NCI-H748 treated with DMSO at 0.1 percent for 48 hours (cell line): ENCODE data around the gene RALBP1.

Experiments
- DNase-seq: peaks from one replicate; lab custom pipeline; 2025; lab: John Stamatoyannopoulos, UW

Gene RALBP1

DNA sequence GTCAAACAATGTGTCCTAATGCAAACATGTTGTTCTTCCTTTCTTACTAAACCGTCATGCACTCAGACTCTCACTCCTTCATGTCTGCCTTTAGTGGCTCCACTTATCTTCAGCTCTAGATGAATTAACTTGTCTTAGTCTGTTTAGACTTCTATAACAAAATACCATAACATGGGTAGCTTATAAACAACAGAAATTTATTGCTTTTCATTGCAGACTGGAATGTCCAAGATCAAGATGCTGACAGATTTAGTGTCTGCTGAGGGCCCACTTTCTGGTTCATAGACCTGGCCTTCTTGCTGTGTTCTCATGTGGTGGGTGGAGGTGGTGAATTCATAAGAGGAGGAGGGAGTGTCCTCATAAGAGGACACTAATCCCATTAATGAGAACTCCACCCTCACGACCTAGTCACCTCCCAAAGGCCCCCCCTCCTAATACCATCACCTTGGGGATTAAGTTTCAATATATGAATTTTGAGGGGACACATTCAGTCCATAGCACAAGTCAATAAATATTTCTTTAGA lies 32.3 kb downstream of the RALBP1 start:
- DNase-seq, result no peak

DNA sequence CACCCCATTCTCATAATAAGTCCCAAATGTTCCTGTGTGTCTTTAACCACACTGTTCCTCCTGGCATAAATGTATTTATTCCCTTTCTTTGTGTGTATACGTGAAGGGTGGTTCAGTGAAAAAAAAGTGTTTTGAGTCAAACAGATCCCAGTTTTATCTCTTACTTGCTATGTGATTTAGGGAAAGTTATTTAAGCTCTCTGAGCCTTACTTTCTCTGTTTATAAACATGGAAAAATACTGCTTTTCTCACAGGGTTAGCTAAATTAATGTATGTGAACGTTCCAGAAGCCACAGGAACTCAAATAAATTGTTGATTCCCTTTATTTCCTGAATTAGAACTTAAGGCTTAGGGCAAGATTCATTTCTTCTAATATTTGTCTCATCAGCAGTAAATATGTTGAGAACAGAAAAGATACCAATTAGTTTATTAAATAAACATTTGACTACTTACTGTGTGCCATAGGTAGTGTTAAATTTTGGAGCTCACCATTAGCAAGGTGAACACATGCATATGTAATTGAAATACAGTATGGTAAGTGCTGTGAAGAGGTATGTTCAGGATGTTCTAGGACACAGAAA lies 33.2 kb downstream of the RALBP1 start:
- no peak for DNase-seq

DNA sequence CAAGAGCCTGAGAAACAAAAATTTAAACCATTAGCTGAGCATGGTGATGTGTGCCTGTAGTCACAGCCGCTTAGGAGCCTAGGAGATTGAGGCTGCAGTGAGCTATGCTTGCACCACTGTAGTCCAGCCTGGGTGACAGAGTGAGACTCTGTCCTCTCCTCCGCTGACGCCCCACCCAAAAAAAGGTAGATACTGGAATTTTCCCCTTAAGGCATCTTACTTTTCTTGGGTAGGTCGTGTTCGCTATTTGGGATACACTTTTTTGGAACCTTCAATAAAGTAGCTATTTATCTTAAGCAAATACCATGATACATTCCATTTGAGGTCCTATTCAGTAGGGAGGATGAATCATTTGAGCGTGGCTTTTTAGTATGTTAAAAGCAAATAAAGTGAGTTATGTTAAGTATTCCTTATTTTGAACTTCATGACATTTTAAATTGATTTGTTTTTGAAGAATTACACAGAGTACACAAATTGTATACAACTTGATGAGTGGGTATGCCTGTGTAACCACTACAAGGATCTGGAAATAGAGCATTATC lies 38.7 kb downstream of the RALBP1 start:
- no peak for DNase-seq

DNA sequence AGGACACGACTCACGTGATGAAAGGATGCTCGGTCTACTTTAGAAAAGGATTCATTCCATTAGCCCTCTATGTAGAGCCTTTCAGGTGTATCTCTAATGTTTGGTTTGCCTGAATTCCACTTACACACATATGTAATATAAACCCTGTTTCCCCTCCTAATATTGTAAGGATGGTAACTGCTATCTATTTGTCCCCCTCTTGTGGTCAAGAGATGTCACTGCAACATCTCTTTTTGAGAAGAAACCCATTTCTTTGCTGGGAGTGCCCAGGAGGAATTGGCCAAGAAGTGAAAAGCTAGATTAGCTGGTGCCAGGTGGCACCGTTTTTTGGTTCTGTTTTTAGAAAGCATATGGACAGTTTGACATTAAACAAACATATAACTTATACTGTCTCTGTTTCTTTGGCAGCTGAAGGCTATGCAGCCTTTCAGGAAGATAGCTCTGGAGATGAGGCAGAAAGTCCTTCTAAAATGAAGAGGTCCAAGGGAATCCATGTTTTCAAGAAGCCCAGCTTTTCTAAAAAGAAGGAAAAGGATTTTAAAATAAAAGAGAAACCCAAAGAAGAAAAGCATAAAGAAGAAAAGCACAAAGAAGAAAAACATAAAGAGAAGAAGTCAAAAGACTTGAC lies 41.2 kb downstream of the RALBP1 start:
- peak; percentile 68 for DNase-seq

DNA sequence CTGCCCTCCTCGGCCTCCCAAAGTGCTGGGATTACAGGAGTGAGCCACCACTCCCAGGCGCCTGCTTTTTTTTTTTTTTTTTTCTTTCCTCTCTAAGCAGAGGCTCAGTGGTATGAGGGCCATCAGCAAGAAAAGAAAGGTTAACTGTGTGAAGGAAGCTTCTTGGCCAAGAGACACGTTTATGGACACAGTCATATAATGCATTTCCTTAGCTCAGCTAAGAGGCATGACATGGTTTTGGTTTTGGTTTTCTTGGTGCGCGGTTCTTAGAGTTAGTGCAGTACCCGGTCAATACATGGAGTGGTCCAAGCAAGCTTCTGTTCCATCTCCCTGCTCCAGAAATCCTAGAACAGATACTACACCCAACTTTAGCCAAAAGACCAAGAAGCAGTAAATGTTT lies 42.6 kb downstream of the RALBP1 start:
- no peak for DNase-seq

DNA sequence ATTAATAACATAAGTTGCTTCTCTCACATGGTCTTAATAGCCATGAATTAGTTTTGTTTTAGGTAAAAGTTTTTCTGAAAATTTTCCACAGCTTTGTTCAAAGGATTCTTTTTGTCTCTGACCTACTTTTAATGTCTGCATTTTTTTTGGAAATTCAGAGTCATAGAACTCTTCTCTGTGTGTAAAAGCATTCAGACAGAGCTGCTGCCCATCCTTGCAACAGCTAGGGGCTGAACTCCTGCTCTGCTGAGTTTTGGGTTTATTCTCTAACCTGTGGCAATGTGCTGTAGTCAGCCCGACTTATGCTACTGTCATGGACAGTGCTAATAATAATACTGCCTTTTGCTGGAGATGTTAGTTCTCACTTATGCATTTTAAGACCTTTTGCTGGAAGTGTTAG lies 44.1 kb downstream of the RALBP1 start:
- DNase-seq, result no peak

DNA sequence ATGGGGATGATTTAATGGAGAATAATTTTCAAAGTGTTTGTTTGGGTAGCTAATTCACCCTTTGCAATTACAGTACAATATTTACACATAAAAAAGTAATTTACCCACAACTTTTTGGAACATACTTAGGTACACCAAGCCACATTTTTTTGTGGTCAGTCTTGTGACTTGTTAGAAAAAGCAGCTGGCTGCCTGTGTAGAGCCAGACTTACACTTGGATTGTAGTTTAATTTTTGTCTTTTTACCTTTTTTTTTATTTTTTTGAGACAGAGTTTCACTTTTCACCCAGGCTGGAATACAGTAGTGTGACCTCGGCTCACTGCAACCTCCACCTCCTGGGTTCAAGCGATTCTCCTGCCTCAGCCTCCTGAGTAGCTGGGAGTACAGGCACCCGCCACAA lies 45.4 kb downstream of the RALBP1 start:
- DNase-seq, result no peak

DNA sequence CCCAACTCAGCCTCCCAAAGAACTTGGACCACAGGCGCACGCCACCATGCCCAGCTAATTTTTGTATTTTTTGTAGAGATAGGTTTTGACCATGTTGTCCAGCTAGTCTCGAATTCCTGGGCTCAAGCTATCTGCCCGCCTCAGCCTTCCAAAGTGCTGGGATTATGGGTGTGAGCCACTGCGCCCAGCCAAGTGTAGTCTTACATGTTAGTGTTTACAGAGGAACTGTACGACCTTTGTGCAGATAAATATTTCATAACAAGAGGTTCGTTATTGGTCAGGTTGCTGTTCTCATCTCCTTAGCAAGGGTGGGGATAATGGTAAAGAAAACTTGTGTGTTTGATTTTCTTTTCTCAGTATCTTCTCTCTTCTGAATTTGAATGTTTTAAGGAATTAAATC lies 46.5 kb downstream of the RALBP1 start:
- DNase-seq, result no peak

- no peak for DNase-seq
Measured at GRCh38 chr18:9522952-9523351, 47.6 kb downstream of the RALBP1 start.

DNA sequence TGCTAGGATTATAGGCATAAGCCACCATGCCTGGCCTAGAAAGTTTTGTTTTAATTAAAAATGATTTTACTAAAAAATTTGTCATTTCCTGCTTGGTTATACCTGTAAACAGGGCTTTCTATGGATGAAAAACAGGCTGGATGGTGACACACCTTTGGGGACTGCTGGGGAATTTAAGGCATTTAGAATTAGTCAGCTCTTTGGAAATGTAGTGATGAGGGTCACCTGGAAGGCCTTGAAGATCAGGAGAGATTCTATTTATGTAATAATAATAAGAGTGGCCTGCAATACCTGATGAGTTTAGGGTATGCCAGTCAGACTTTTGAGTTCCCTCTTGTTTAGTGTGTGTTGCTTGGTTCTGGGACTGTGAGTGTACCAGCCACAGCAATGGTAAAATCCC lies 51.1 kb downstream of the RALBP1 start:
- no peak for DNase-seq

GRCh38 chr18:9530226-9531009 lies 55.1 kb downstream of the RALBP1 start:
- DNase-seq, result no peak

- no peak for DNase-seq
Measured at GRCh38 chr18:9531791-9532410, 56.6 kb downstream of the RALBP1 start.

GRCh38 chr18:9534844-9535243 lies 59.5 kb downstream of the RALBP1 start:
- DNase-seq, result no peak

GRCh38 chr18:9535430-9535991 lies 60.2 kb downstream of the RALBP1 start:
- DNase-seq, result no peak

DNA sequence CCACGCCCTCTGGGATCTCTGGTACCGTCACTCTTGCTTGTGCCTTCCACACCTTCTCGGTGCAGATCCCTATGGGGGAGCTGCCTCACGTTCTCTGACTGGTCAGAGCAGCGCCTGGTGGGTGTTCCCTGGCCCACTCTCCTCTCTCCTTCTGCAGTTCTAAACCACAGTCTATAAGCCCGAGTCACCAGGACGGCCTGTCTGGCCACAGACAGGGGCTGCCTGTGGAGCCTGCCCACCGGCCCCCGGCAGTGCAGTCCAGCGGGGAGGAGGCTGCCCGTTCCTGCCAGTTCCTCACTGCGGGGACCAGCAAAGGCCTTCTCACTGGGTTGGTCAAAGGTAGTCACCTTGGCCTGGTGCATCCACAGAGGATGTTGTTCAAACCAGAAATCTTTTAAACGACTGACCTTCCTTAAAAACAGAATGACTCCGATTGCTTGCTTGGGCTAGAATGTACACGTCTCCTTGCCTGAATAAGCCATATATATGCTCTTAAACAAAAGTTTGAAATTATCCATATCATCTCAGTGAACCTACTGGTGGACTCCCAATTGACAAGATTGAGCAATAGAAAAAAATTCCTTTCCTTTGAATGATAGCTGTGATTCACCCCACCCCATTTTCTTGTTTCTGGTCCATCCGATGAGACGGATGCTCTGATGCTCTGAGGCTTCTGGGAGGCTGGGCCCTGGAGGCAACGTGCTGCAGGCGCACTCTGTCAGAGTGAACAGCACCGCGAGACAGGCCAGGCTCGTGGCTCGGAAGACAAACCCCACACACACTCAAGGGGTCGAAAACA lies 61.2 kb downstream of the RALBP1 start:
- no peak for DNase-seq

DNA sequence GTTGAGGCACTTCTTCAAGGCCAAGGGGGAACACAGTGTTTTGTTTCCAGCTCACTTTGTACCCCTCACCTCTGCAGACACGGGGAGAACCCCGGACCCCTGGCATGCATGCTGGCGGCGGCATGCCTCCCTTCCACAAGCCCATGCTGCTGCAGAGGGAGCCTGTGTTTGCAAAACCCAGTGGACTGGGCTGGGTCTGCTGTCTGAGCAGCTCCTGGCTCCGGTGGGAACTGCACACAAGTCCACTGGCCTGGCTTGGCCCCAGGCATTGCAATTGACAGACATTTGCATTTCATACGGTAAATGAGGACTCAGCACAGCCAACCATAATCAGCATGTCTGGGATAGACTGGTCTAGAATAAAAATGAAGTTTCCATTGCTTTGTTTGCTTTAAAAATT lies 62.4 kb downstream of the RALBP1 start:
- DNase-seq, result no peak

DNA sequence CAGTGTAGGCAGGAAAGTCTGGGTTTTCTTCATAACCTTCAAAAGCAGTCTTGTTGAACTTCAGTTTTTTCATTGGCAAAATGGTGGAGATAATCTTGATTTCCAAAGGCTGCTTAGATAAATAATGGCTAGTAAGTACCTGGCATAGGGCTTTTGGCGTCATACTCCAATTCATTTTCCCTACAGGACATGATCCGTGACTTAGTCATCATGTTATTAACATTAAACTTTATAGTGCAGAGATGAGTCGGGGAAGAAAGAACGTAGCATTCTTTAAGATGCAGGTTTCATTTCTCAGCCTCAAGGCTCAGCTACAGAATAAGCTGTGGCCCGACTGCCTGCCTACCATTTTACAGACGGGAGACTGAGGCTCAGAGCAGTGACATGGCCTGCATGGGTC lies 64.0 kb downstream of the RALBP1 start:
- DNase-seq, result no peak

GRCh38 chr18:9539938-9540337 lies 64.6 kb downstream of the RALBP1 start:
- no peak for DNase-seq

- no peak for DNase-seq
Measured at GRCh38 chr18:9542924-9543323, 67.6 kb downstream of the RALBP1 start.

DNA sequence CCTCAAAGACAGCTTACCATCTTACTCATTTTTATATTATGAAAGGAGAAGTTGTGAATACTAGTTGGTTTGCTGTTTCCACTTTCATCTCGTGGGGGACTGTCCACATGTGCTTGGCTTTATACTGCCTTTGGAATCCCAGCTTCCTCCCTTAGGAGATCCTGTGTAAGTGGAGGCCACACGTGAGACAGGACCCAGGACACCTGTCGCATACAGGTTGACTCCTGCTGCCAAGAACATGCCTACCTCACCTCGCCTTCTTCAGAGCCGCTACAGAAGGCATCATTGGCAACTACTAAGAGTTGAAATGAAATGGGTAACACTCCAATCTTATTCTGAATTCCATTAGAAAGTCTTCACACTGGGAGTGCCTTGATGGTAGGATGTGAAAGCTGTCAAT lies 69.7 kb downstream of the RALBP1 start:
- DNase-seq, result no peak

- no peak for DNase-seq
Measured at GRCh38 chr18:9546468-9546867, 71.2 kb downstream of the RALBP1 start.
